ENCODE data around the gene TRIM62.

DNA sequence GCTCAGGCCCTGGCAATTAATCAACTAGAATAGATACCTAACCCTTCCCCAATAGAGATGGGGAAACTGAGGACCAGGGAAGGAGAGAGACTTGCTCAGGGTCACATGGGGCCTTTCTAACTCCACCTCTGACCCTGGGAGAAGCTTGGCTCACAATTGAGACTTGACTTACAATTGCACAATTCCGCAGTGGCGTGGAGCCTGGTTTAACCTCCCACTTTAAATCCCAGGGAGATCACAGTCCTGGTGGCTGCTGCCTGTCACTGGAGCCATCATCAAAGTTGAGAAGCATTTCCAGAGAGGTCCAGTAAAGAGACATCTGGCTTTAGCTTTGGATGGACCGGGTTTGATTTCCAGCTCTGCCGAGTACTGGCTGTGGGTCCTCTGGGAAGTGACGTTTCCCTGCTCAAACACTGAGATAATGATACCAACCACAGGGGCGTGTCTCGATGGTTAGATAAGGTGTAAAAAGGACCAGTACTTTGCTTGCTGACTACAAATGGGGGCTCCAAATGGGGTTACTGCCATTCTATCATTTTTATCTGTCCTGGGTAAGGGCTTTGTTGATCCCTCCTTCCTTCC lies 39.3 kb downstream of the TRIM62 start:
- TF ChIP-seq, protein P1, sequence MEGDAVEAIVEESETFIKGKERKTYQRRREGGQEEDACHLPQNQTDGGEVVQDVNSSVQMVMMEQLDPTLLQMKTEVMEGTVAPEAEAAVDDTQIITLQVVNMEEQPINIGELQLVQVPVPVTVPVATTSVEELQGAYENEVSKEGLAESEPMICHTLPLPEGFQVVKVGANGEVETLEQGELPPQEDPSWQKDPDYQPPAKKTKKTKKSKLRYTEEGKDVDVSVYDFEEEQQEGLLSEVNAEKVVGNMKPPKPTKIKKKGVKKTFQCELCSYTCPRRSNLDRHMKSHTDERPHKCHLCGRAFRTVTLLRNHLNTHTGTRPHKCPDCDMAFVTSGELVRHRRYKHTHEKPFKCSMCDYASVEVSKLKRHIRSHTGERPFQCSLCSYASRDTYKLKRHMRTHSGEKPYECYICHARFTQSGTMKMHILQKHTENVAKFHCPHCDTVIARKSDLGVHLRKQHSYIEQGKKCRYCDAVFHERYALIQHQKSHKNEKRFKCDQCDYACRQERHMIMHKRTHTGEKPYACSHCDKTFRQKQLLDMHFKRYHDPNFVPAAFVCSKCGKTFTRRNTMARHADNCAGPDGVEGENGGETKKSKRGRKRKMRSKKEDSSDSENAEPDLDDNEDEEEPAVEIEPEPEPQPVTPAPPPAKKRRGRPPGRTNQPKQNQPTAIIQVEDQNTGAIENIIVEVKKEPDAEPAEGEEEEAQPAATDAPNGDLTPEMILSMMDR (IDR thresholded peaks at IDR 0.05; ENCODE audit: borderline replicate concordance, extremely low read depth, low read length, poor library complexity, severe bottlenecking): no peak
- TF ChIP-seq EZH2 (IDR thresholded peaks at IDR 0.05; ENCODE audit: borderline replicate concordance, low read depth, low read length, severe bottlenecking): no peak

Measured in DND-41 (cell line).